ENCODE results near the gene TMEM258. TPM values are rescaled to one million over a fixed set of nuclear protein-coding genes. Genes with fewer than 3 reads are reported as not detected.

TMEM258 gene
- total and polyA plus RNA-seq, 9 of the 15 experiments (the other 6 are each of a cell fraction or from before 2014, with no cell fraction given), result 97.2 to 856 (median 231) TPM

GRCh38 chr11:61775606-61776554, 16.5 kb downstream of the TMEM258 start:
- intact Hi-C loops (cut with micrococcal nuclease), result loop anchor here (1.0 kb wide), 1 partner anchor 27 kb away; no protein-coding TSS in a partner anchor
- Histone ChIP-seq H3K9ac (ENCODE audit: insufficient read depth in 1 of 2, low read depth in 2 of 2, low read length in 2 of 2) (no peak overlapping the region; a peak in 2 of 4 replicates), H4K20me1 (replicated peaks; ENCODE audit: control insufficient read depth, insufficient read depth, low read length) (no peaks in the 10 kb centered on the region), H3K4me3 (no peak overlapping the region), H3K4me1 (replicated peaks in 1 of 2; ENCODE audit: control insufficient read depth in 2 of 2, insufficient read depth in 2 of 2, low read length in 2 of 2) (peaks cover 0 to 59% of the 10 kb centered on the region in 2 experiments; a peak in 2 of 5 replicates), H3K36me3 (ENCODE audit: control insufficient read depth, insufficient read depth, low read length) (peaks cover 21% of the 10 kb centered on the region; the same call in 2 of the 3 replicates), H3K9me1 (ENCODE audit: control insufficient read depth, insufficient read depth, low read length) (no peaks in the 10 kb centered on the region), H2AFZ (ENCODE audit: low read depth, low read length) (no peak overlapping the region), H3K27ac (ENCODE audit: extremely low read depth, low read depth, low read length) (no peak overlapping the region), H3K79me2 (ENCODE audit: control insufficient read depth, insufficient read depth, low read length) (no peaks in the 10 kb centered on the region), H3K27me3 (ENCODE audit: control insufficient read depth in 2 of 2, insufficient read depth in 2 of 2, low read length in 2 of 2) (no peaks in the 10 kb centered on the region), H3K9me3 (replicated peaks; ENCODE audit: control insufficient read depth, insufficient read depth, low read depth, low read length) (no peaks in the 10 kb centered on the region), H3K4me2 (ENCODE audit: insufficient read depth, low read length) (no peak overlapping the region)
- ChIA-PET CTCF (ENCODE audit: low intra/inter-chr PET ratio) (interaction anchor here (1.4 to 1.8 kb wide), 2 partner anchors 25 to 28 kb away, joined by 3 to 10 read pairs; no protein-coding TSS in a partner anchor), POLR2A (interaction anchor here (0.7 to 1.6 kb wide), 5 partner anchors 9 to 26 kb away, joined by 3 to 4 read pairs (median 3); no protein-coding TSS in a partner anchor)
- TF ChIP-seq, protein P1, sequence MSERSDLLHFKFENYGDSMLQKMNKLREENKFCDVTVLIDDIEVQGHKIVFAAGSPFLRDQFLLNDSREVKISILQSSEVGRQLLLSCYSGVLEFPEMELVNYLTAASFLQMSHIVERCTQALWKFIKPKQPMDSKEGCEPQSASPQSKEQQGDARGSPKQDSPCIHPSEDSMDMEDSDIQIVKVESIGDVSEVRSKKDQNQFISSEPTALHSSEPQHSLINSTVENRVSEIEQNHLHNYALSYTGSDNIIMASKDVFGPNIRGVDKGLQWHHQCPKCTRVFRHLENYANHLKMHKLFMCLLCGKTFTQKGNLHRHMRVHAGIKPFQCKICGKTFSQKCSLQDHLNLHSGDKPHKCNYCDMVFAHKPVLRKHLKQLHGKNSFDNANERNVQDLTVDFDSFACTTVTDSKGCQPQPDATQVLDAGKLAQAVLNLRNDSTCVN (CRISPR knock-in tag; IDR thresholded peaks at IDR 0.05), result peak; percentile 32; the same call in 1 of the 2 replicates
- TF ChIP-seq KLF13 (tag; IDR thresholded peaks at IDR 0.05; ENCODE audit: borderline replicate concordance, low read depth) (no peak), JUND (IDR thresholded peaks at IDR 0.05; ENCODE audit: borderline replicate concordance, low read depth, low read length) (no peak), JUND (tag; IDR thresholded peaks at IDR 0.05; ENCODE audit: borderline replicate concordance, low read depth, low read length) (no peak), USF2 (CRISPR knock-in tag; IDR thresholded peaks at IDR 0.05) (peak; percentile 15; the same call in 1 of the 2 replicates), EGR1 (conservative IDR thresholded peaks at IDR 0.05) (peak; percentile 80), SUPT5H (IDR thresholded peaks at IDR 0.05) (peak; percentile 44; the same call in 1 of the 2 replicates), POLR2G (IDR thresholded peaks at IDR 0.05; ENCODE audit: low read depth, low read length) (peak; percentile 55), PPARD (CRISPR knock-in tag; IDR thresholded peaks at IDR 0.05) (no peak), ZBTB1 (CRISPR knock-in tag; IDR thresholded peaks at IDR 0.05; ENCODE audit: borderline replicate concordance, low read depth) (no peak)
- DNase-seq (ENCODE audit: extremely low read depth in 1 of 4, low spot score in 3 of 4) (peak in 2 of 4 experiments; percentile 50 to 58), ATAC-seq (no peak), FAIRE-seq (no peak)
- 74% methylated on average over 18 of the region's 20 CpGs for WGBS (ENCODE audit: insufficient coverage, low coverage, missing lambda C conversion rate)
- in situ Hi-C loops (cut with MboI), result no loop called here
- no TSS peak for BruUV-seq (replicated peaks)

All from K562 (cell line).